DMS153 treated with DMSO at 0.1 percent for 48 hours (cell line): Measurements from ENCODE around the gene PKD1L1.
"Not testable (repeated sequence)": the region's sequence is repeated elsewhere in the genome, so short reads cannot be mapped to it uniquely, and the experiment has no call there.

Source experiments
- DNase-seq: peaks from one replicate; lab custom pipeline; 2025; ENCODE audit not compliant: unreplicated experiment; lab: John Stamatoyannopoulos, UW

PKD1L1 gene, protein sequence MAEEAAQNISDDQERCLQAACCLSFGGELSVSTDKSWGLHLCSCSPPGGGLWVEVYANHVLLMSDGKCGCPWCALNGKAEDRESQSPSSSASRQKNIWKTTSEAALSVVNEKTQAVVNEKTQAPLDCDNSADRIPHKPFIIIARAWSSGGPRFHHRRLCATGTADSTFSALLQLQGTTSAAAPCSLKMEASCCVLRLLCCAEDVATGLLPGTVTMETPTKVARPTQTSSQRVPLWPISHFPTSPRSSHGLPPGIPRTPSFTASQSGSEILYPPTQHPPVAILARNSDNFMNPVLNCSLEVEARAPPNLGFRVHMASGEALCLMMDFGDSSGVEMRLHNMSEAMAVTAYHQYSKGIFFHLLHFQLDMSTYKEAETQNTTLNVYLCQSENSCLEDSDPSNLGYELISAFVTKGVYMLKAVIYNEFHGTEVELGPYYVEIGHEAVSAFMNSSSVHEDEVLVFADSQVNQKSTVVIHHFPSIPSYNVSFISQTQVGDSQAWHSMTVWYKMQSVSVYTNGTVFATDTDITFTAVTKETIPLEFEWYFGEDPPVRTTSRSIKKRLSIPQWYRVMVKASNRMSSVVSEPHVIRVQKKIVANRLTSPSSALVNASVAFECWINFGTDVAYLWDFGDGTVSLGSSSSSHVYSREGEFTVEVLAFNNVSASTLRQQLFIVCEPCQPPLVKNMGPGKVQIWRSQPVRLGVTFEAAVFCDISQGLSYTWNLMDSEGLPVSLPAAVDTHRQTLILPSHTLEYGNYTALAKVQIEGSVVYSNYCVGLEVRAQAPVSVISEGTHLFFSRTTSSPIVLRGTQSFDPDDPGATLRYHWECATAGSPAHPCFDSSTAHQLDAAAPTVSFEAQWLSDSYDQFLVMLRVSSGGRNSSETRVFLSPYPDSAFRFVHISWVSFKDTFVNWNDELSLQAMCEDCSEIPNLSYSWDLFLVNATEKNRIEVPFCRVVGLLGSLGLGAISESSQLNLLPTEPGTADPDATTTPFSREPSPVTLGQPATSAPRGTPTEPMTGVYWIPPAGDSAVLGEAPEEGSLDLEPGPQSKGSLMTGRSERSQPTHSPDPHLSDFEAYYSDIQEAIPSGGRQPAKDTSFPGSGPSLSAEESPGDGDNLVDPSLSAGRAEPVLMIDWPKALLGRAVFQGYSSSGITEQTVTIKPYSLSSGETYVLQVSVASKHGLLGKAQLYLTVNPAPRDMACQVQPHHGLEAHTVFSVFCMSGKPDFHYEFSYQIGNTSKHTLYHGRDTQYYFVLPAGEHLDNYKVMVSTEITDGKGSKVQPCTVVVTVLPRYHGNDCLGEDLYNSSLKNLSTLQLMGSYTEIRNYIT (N-terminal part only)

DNA sequence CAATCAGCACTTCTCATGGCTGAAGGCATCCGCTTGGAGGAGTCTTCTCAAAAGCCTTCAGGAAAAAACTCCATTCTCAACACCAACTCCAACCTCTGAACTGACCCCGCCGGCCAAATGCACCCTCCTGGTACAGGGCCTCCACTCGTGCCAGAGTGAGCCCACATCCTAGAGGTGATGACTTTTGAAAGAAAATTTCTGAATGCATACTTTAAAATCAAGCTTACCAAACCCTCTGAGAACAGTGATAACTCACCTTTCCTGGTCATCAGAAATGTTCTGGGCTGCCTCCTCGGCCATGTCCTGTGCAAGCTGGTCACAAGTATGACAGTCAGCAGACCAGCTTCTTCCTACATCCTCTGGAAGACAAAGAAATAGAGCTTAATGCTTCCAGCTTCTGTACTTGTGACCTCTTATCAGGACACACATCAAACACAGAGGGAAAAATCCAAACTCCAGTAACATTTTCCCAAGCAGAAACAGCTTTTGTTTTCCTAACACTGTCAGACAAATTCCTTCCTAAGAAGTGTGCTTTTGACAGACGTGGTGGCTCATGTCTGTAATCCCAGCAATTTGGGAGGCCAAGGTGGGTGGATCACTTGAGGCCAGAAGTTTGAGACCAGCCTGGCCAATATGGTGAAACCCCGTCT, at the start of gene PKD1L1:
PKD1L1 (minus strand) TSS at position 326 of the 650 bp plus-strand sequence; CDS start at position 300, 26 bp downstream.
- DNase-seq = no peak

DNA sequence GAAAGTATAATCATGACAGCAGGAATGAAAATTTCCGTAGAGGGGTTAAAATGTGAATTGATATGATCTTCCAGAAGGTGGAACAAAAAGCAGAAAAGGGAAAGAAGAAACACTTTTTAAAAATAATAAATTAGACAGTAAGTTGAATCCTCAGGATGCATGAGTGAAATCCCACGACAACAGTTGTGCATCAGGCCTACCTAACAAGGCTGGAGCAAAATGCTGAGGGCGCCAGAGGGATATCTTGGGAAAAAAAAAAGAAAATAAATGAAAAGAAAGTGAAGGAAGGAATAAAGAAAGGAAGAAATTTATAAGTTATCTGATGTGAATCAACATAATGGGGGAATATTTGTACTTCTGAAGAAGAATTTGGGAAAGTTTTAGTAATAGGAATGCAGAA, 44.2 kb upstream of the PKD1L1 start:
- DNase-seq = no peak

DNA sequence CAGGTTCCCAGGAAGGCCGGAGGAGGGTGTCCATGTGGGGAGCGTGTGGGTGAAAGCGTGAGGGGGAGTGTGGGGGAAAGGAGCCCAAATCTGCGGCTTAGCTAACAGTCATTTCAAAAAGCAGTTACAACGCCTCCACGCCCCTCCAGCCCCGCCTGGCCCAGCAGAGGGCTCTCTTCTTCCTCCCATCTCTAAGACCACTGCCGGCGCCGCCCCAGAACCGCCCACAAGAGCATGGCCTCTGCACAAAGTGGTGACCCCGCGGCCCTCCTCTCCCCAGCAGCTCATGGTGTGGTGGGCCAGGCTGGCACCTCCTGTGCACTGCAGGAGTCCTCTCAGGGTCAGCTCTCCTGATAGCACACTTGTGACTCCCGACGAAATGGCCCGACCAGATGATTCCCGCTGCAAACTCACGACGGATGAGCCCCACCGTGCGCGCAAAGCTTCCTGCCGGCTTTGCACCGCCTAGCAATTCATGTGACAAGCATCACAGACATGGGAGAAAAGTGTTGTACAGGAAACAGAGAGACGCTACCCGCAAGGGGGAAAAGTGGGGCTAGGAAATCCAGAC, 43.6 kb upstream of the PKD1L1 start:
- peak; percentile 89 for DNase-seq

DNA sequence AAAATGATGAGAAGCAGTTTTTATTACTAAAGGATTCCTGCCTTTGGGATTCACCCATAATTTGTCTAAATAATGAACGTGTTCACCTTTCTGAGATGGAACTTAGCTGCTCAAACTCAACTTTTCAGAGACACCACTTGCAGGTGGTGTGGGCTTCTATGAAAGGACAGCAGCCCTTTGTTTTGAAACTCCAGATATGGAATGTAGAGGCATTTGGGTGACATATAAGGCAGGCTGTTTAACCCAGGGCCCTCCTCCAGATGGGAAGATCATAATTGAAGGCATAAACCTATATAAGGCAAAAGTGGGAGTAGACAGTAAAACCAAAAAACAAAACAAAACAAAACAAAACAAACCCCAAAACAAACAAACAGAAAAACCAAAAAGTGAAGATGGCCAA, 43.0 kb upstream of the PKD1L1 start:
- no peak for DNase-seq

DNA sequence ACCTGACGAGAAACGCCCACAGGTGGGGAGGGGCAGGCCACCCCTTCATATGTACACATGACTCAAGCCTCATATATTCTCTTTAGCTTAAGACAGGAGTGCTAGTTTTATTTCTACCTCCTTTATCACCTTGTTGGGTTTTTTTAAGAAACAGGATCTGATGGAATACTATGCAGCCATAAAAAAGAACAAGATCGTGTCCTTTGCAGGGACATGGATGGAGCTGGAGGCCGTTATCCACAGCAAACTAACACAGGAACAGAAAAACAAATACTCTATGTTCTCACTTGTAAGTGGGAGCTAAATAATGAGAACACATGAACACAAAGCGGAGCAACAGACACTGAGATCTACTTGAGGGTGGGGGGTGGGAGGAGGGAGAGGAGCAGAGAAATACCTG, 42.3 kb upstream of the PKD1L1 start:
- no peak for DNase-seq

DNA sequence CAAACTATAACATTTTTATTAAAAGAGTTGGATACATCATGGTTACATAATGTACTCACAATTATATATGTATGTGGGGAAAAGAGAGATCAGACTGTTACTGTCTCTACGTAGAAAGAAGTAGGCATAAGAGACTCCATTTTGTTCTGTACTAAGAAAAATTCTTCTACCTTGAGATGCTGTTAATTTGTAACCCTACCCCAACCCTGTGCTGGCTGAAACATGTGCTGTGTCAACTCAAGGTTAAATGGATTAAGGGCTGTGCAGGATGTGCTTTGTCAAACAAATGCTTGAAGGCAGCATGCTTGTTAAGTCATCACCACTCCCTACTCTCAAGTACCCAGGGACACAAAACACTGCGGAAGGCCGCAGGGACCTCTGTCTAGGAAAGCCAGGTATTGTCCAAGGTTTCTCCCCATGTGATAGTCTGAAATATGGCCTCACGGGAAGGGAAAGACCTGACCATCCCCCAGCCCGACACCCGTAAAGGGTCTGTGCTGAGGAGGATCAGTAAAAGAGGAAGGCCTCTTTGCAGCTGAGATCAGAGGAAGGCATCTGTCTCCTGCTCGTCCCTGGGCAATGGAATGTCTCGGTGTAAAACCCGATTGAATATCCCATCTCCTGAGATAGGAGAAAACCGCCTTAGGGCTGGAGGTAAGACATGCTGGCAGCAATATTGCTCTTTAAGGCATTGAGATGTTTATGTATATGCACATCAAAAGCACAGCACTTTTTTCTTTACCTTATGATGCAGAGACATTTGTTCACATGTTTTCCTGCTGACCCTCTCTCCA, 41.5 kb upstream of the PKD1L1 start:
- peak; percentile 60 for DNase-seq

DNA sequence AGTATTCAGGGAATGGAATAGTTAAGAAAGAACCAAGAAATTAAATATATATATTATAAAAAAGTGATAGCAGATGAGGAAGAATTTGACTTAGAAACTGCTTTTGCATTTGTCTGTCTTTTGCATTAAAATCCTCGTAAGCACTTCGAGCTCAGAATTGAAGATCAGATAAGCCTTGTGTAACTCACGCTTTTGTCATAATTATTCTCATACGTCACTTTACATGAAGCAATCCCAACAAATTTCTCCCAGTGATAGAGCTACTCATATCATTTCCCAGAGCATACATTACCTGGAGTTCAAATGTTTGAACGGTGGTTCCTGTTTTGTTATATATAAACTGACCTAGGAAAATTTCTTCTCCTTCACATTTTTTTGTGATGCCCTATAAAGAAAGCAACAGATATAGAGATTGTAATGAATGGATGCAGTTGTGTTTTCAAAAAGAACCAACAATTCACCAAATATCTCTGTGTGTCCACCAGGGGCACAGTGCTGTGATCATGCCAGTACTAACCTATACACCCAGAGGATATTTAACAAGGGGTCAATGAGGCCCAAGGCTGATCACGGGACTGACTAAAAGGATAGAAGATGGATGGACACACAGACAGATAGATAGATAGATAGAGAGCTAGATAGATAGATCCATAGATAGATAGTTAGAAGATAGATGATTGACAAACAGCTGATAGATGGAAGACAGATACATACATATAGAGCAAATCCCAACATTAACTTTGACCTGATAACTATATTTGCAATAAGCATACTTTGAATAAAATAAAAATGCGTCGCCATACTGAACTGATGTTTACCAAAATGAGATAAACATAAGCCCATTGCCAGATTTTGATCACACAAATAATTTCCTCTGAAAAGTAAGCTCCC, 40.5 kb upstream of the PKD1L1 start:
- DNase-seq = no peak

DNA sequence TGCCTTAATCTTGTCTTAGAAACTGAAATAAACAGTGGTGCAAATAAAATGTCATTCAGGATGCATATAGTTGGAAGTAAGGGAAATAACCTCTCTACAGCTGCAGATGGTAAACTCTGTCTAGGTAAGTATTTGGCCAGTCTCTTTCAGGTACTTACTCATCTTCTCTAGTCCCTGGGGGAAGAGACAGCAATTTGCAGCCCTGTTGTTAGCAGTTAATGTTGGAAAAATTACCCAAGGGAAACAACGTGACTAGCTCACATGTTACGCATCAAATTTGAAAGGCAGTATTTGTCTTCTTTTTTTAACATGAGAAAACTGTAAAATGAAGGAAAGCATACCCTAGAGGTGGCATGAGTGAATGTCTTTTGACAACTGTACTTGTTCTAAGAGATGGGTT, 34.3 kb upstream of the PKD1L1 start:
- DNase-seq = peak; percentile 32

DNA sequence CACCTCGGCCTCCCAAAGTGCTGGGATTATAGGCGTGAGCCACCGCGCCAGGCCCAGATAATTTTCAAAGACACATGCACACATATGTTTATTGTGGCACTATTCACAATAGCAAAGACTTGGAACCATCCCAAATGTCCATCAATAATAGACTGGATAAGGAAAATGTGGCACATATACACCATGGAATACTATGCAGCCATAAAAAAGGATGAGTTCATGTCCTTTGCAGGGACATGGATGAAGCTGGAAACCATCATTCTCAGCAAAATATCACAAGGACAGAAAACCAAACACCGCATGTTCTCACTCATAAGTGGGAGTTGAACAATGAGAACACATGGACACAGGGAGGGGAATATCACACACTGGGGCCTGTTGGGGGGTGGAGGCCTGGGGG, 32.4 kb upstream of the PKD1L1 start:
- DNase-seq = not testable (repeated sequence)

DNA sequence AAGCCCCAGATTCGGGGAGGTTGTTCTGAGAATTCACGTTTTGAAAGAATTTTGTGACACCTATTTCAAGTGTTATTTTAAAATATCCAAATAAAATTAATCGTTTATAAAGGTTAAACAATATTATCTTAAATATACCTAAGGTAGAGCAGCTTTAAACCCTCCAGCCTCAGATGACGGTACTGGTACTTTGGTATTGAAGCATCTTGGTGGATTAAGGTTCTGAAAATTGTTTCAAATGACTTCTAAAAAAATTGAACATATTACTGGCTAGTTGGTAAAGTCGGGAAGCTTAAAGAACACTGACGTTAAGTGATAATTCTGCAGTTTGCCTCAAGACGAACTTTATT, 31.5 kb upstream of the PKD1L1 start:
- DNase-seq = no peak

DNA sequence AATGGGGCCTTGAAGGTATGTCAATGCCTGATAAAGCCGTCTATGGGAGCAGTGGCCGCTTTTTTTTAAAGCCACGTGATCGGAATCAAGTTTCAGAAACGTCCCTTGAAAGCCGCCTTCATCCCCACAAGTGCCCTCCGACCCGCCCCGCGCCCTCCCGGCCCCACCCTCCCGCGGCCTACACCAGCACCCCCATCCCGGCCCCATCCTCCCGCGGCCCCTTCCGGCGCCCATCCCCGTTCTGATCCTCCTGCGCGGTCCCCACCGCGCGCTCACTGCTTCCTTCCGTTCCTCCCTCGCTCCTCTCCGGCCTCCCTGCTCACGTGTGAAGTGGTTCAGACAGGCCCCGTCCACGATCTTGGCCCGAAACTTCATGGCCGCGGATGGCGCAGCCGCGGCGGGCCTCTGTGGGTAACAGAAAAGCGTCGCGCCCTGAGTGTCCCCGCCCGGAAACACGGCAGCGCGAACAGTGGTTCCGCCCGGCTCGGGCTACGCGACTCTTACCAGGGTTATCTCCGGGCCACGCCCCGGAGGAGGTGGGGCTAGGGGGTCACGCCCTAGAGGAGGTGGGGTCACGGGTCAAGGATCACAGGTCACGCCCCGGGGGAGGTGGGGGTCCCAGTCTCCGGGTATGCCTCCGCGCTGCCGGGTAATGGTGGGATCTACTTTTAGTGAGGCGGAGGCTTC, 31.0 kb upstream of the PKD1L1 start, which contains the start of gene HUS1:
HUS1 (minus strand) TSS at position 471 of the 687 bp plus-strand sequence; CDS start at position 375, 96 bp downstream.
- DNase-seq = peak; percentile 88

DNA sequence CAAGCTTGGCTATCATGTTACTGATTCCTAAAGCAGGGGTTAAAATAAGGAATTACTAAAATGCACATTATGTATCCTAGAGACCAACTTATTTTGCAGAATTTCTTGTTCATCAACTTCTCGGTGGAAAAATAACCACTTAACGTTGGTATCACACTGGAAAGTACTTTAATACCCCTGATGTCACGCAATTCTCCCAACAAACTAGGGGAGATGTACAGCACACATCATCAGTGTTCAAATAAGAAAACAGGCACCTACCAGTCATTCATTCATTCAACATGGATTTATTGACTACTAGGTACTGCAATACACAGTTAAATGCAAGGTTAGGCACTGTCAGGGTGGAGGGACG, 30.5 kb upstream of the PKD1L1 start:
- no peak for DNase-seq

DNA sequence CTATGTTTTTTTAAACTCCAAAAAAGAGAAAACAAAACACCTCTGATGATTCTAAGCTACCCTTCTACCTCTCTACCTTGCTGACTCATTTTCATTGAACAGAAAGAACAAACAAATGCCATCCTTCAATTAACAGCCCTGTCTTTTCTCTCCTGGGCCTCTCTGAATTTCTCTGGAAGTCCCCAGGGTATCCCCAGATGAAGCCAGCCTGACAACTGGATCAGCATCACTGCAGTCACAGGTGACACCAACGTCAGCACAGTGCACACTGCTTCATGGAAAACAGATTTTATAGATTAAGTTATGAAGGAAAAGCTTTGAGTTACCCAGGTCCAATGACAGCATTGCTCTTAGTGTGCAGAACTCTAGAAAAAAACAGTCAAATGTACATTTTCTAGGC, 25.5 kb upstream of the PKD1L1 start:
- DNase-seq = no peak

DNA sequence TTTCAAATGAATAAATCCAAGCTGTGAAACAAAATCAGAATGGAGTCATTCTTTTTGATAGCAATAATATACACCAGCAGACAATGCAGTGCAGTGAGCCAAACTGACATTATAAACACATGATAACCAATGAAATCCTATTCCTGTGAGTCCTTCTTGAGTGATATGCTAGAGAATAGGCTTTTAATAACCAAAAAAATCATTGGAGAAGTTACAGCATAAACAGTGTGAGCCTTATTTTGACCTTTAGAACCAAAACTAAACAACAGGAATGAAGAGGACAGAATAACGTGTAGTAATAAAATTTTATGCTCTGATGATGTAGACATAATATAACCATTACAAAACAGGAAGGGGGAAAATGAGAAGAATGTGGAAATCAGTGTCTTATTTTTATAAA, 22.5 kb upstream of the PKD1L1 start:
- no peak for DNase-seq

DNA sequence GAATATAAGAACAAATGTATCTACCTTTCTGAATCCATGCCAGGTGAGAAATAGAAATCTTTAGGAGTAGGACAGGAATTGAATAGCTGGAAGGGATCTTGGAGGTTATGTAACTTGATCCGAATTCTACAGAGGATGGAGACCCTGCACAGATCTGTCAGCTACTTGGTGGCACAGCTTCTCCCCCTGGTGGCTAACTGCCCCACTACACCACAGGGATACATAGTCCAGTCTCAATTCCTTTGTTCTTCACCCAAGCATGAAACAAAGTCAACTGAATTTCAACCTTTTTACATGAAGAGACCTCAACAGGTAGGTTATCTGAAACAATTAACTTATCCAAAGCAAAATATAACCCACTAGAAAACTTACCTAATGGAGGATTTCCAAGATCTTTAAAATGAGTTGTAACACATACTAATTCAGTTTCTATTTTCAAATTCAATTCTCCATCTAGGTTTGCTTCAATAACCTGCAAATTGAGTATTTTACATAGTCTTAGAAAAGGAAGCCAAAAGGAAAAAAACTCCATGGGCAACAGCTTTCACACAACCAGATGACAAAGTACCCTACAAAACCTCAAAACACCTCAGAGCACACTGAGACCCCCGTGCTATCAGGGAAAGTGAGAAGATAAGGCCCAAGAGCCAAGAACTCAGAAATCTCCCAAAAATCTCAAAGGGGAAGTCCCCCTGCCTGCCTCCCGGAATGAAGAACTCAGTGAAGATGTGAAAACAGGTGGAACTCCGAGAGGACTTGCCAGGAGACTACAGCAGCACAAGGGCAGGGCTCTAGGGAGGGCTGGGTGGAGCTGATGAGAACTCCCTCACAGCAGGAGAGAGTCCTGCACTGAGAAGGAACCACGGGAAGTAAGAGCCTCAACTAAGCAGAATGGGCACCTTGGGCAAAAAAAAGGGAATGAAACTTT, 20.8 kb upstream of the PKD1L1 start:
- peak; percentile 56 for DNase-seq

DNA sequence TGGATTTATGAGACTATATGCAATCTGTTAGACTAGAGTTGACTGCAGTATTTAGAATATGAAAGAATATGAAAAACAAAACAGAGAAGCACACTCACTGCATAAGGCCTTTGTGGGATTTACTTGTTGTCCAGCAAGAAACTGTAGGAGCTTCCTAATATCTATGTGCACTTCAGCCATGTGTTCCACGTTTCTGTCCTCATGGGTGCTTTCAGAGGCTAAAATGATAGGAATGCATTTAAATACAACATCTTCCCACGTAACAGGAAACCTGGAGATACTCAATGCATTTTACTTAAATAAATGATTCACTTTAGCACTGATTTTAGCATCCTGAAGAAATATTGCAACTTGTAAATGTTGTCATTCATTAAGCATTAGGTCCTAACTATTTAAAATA, 19.4 kb upstream of the PKD1L1 start:
- DNase-seq = no peak

DNA sequence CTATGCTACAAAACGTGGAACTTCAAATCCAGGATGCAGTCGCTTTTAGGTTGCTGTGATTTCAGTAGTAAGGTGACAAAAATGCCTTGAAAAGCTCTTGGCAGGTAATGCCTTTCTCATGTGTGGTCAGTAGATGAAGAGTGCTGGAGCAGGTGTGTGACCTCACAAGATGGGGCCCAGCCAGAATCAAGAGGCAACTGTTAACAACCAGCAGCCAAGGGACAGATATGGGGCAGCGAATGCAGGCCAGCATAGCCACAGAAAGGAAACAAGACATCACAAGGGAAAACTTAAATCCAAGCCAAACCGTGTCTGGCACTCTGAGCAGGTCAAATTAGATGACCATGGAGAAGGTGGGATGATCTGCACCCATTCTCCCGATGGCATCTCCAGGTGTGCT, 18.9 kb upstream of the PKD1L1 start:
- DNase-seq = no peak
